LNCaP clone FGC (cell line): ENCODE measurements around the gene ST6GAL1.
"Not testable (repeated sequence)": the region's sequence is repeated elsewhere in the genome, so short reads cannot be mapped to it uniquely, and the experiment has no call there.

Experiments
- DNase-seq: peaks from one replicate; pipeline ENCODE4 v3.0.0-alpha.2; 2011; ENCODE audit warnings: low read depth
- H3K4me3 ChIP-seq: 2 replicates; pipeline ENCODE4 v1.5.1; 2011; ENCODE audit warnings: mild to moderate bottlenecking, low read depth, low read length, control low read depth
- TF ChIP-seq, protein P1 (sequence below): IDR thresholded peaks from 2 replicates; pipeline ENCODE4 v1.5.1; 2012; ENCODE audit warnings: mild to moderate bottlenecking; ENCODE audit not compliant: control insufficient read depth, insufficient read depth; ENCODE audit errors: extremely low read depth

ST6GAL1 gene

DNA sequence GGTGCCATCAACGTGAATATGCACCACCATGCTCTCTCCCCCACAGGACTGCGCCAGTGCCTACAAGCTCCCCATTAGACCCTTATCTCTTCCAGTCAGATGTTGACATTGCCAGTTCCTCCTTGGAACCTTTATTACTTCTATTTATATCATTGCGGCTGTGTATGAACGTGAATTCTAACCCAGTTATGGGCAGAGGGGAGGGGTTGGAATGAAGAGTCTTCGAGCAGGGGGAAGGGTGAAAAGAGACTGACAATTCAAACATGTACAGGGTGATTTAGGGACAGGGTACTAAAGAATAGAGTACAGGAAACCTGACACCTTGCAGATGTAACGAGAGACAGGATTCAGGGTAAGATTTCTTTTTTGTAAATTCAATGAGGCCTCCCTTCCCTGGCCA is 41.8 kb upstream of the ST6GAL1 start:
- TF ChIP-seq, protein P1, sequence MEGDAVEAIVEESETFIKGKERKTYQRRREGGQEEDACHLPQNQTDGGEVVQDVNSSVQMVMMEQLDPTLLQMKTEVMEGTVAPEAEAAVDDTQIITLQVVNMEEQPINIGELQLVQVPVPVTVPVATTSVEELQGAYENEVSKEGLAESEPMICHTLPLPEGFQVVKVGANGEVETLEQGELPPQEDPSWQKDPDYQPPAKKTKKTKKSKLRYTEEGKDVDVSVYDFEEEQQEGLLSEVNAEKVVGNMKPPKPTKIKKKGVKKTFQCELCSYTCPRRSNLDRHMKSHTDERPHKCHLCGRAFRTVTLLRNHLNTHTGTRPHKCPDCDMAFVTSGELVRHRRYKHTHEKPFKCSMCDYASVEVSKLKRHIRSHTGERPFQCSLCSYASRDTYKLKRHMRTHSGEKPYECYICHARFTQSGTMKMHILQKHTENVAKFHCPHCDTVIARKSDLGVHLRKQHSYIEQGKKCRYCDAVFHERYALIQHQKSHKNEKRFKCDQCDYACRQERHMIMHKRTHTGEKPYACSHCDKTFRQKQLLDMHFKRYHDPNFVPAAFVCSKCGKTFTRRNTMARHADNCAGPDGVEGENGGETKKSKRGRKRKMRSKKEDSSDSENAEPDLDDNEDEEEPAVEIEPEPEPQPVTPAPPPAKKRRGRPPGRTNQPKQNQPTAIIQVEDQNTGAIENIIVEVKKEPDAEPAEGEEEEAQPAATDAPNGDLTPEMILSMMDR, result no peak
- no peak overlapping the region for H3K4me3 ChIP-seq
- no peak for DNase-seq

DNA sequence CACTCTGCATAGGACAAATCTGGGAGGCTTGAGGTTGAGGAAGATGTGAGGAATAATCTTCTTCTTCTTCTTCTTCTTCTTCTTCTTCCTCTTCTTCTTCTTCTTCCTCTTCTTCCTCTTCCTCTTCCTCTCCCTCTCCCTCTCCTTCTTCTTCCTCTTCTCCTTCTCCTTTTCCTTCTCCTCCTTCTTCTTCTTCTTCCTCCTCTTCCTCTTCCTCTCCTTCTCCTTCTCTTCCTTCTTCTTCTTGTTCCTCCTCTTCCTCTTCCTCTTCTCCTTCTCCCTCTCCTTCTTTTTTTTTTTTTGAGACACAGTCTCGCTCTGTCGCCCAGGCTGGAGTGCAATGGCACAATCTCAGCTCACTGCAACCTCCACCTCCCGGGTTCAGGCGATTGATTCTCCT is 40.6 kb upstream of the ST6GAL1 start:
- not testable (repeated sequence) for H3K4me3 ChIP-seq, DNase-seq

DNA sequence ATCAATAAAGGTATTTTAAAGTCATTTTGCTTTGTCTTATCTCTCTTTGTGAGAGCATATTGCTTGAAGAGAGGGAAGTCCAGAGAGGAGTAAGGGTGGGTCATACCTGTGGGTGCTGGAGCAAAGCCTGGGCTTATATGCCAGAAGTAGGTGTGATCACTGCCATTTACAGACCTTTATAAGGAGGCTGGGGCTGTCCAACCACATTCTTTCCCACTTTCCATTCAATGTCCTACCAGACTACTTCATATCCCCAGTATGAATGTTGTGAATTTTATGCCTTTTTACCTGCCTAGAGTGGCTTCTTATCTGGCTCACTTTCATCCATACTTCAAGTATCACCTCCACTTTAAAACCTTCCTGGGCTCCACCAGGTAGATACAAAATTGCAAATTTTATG is 39.4 kb upstream of the ST6GAL1 start:
- H3K4me3 ChIP-seq, result no peak overlapping the region
- TF ChIP-seq, protein P1, result no peak
- DNase-seq, result no peak

DNA sequence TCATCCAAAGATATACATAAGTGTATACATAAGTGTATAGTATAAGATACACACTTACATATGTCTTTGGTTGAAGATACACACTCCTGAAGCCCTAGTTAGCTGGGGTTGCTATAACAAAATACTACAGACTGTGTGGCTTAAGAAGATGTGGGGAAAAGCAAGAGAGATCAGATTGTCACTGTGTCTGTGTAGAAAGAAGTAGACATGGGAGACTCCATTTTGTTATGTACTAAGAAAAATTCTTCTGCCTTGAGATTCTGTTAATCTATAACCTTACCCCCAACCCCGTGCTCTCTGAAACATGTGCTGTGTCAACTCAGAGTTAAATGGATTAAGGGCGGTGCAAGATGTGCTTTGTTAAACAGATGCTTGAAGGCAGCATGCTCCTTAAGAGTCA is 37.3 kb upstream of the ST6GAL1 start:
- not testable (repeated sequence) for H3K4me3 ChIP-seq, DNase-seq

DNA sequence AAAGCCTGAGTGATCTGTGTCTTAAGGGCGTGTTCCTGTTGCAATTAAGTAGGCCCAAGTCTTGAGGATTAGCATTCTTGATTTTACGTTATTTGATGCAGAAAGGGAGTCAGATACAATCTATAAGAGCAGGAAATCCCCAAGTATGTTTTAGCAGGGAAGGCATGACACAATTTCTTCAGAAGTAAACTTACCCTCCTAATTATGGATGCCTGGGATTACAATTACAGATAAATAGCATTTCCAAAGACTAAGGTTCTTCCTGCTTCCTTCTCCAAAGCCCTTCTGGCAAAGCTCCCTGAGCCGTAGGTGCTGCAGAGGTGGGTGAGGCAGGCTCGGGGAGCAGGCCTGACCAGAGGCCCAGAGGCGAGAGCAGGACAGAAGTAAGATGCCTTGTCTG is 34.9 kb upstream of the ST6GAL1 start:
- DNase-seq, result no peak
- TF ChIP-seq, protein P1, result no peak
- H3K4me3 ChIP-seq, result no peak overlapping the region

DNA sequence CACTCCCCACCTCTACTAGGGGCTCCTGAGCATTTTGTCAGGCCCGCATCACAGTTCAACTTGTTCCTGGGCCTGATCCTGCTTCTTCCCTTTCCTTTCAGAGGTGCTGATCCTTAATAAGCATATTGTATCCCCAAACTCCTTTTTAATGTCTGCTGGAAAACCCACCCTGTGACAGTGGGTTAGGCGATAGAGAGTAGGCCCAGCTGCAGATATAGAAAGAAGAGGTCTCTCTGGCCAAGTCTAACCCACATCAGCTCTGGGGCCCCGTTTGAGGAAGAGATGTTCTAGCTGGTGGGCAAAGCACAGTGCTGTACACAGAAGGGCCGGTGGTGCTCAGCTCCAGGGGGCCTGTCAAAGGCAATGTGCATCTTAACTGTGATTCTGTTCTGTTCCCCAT is 34.3 kb upstream of the ST6GAL1 start:
- DNase-seq, result no peak
- no peak overlapping the region for H3K4me3 ChIP-seq
- TF ChIP-seq, protein P1, result no peak

DNA sequence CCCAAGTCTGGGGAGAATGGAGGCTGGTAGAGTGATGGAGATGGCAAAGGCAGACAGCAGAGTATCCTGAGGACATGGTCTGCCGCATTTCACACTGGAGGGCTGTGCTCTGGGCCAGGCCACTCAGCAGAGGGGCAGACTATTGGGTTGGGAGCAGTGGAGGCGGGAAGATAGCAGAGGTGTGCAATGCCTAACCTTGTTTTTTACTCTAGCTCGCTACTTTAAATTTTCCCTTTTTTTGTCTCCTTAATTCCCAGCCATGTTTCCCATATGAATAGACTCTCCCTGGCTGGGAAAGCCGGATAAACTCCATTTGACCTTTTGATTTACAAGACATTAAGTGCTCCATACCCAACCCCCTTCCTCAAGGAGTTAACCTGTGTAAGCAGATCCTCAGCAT is 33.5 kb upstream of the ST6GAL1 start:
- TF ChIP-seq, protein P1, result no peak
- H3K4me3 ChIP-seq, result no peak overlapping the region
- no peak for DNase-seq

DNA sequence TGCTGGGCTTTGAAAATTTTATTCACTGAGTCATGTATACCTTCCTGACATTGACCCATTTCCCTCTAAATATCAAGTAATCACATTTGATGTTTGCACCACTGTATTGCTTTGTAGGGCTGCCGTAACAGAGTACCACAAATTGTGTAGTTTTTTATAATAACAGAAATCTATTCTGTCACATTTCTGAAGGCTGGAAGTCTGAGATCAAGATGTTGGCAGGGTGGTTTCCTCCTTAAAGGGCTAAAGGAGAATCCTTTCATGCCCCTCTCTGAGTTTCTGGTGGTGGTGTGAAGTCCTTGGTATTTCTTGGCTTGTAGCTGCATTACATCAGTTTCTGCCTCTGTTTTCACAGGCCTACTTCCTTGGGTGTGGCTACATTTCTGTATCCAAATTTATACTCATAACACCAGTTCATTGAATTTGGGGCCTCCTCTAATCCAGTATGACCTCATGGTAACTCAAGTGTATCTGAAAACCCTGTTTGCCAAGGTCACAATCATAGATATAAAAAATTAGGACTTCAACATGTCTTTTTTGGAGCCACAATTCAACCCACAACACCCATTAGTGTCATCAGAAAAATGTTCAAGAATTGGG is 29.1 kb upstream of the ST6GAL1 start:
- TF ChIP-seq, protein P1, result no peak
- H3K4me3 ChIP-seq, result no peak overlapping the region
- DNase-seq, result no peak
